Fibroblast of the aortic adventitia (primary cell): Measurements from ENCODE around the gene BAHCC1. TPM values are rescaled to one million over a fixed set of nuclear protein-coding genes. Genes with fewer than 3 reads are reported as not detected.

ENCODE experiments used
- DNase-seq: peaks from one replicate; pipeline ENCODE4 v3.0.0-alpha.2; 2010; ENCODE audit warnings: low read depth
- H3K4me3 ChIP-seq: 2 replicates; pipeline ENCODE4 v1.5.1; 2011; ENCODE audit warnings: low read depth, mild to moderate bottlenecking, control low read depth, low read length, moderate library complexity
- total RNA-seq: library from RNA; depleted of rRNA; stranded (reverse); fragments of >200 nt; gene quantifications from 2 replicates; pipeline ENCODE4 v1.2.3, GENCODE V29; 2012; ENCODE audit warnings: low replicate concordance
- TF ChIP-seq, protein P1 (sequence below): IDR thresholded peaks from 2 replicates; pipeline ENCODE4 v1.5.1; 2011; ENCODE audit warnings: mild to moderate bottlenecking, low read length, control low read depth, inconsistent platforms; ENCODE audit not compliant: insufficient read depth

The BAHCC1 gene
- total RNA-seq, 1 donor = 11.7 TPM

DNA sequence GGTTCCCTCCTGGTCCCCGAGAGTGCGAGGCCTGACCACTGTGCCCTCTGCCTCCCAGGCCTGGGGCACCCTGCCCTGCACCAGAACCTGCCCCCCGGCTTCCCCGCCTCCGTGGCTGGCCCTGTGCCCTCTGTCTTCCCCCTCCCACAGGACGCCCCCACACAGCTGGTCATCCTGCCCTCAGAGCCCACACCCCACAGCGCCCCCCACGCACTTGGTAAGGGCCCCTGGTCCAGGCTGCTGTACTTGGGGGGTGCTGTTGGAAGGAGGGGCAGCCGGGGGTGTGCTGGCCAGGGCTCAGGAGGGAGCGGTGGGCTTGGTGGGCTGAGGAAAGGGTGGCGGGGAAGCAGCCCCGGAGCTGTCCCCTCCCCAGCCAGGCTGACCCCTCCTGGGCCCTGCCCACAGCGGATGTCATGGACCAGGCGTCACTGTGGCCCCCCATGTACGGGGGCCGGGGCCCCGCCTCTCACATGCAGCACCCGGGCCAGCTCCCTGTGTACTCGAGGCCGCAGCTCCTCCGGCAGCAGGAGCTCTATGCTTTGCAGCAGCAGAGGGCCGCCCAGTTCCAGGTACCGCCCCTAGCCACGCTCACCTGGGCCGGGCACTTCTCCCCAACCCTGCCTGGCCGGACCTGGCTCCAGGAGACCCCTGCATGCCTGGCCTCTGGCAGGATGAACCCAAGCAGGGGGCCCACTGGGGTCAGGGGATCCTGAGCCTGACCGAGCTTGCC, 49.5 kb downstream of the BAHCC1 start:
- DNase-seq = no peak
- H3K4me3 ChIP-seq = no peak overlapping the region
- TF ChIP-seq, protein P1, sequence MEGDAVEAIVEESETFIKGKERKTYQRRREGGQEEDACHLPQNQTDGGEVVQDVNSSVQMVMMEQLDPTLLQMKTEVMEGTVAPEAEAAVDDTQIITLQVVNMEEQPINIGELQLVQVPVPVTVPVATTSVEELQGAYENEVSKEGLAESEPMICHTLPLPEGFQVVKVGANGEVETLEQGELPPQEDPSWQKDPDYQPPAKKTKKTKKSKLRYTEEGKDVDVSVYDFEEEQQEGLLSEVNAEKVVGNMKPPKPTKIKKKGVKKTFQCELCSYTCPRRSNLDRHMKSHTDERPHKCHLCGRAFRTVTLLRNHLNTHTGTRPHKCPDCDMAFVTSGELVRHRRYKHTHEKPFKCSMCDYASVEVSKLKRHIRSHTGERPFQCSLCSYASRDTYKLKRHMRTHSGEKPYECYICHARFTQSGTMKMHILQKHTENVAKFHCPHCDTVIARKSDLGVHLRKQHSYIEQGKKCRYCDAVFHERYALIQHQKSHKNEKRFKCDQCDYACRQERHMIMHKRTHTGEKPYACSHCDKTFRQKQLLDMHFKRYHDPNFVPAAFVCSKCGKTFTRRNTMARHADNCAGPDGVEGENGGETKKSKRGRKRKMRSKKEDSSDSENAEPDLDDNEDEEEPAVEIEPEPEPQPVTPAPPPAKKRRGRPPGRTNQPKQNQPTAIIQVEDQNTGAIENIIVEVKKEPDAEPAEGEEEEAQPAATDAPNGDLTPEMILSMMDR = no peak

DNA sequence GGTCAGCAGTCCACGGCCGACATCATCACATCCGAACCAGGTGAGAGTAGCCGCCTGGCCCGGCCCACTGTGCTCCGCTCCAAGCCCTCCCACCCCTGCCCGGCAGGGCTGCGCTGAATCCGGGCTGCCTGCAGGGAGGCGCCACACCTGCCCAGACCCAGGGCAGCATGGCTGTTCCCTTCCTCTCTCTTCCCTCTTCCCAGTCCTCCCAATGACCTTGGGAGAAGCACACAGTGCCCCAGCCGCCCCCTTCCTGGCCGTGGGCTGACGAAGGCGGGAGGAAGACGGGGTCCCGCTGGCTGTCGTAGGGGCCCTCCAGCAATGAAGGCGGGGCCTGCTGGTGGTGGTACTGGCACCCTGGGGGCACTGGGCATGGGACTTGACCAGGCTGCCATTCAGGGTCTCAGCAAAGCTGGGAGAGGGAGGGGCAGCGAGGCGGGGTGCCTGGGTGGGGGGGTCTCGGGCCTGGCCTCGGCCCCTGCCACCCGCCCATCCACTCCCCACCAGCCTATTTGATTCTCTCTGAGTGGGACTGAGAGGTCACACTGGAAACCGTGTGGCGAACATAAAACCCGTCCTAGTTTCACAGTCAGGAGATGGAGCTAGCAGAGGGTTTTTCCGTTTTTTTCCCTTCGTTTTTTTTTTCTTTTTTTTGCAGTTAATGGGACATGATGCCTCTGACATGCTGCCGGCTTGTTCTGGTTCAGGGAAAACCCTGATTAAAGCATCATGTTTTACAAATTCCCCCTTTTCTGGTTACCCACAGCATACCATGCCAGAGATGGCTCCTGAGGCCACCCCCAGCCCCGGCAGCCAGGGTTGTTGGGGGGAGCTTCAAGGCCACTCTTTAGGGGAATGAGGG, 50.6 kb downstream of the BAHCC1 start:
- TF ChIP-seq, protein P1 = no peak
- no peak for DNase-seq
- H3K4me3 ChIP-seq = no peak overlapping the region

DNA sequence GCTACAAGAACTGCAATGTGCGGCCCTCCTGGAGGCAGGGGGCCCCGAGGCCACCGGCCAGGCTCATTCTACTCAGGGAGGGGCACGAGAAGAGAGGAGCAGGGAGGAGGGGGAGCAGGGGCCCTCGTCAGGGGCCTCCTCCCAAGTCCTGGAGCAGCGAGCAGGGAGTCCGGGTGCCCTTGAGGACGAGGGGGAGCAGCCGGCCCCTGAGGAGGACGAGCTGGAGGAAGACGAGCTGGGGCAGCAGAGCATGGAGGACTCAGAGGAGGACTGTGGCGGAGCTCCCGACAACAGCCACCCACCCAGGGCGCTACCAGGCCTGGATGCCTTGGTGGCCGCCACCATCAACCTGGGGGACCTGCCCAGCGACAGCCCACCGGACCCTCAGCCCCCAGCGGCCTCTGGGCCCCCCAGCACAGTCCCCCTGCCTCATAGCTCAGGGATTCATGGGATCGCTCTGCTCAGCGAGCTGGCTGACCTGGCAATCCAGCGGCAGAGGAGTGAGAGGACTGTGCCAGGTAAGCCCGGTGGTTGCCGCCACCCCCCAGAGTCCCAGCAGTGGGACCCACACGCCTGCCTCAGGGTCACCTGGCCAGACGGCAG, 52.2 kb downstream of the BAHCC1 start:
- DNase-seq = no peak
- no peak overlapping the region for H3K4me3 ChIP-seq
- TF ChIP-seq, protein P1 = no peak

DNA sequence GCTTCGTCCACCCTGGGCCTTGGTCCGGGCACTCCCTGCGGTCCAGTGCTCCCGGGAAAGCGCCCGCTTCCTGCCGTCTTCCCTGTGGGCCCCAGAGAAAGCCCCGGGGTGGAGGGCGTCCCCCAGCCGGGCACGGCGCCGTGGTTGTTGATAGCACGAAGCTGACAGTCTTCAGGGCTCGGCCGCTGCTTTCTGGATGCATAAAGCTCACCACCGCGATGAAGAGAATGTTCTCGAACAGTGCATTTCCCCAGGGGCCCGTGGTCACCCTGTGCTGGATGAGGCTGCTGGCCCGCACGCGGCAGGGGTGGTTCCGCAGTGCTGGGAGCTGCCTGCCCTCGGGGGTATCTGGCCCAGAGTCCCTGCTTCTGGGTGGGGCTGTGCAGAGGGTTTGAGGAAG, 53.2 kb downstream of the BAHCC1 start:
- DNase-seq = no peak
- TF ChIP-seq, protein P1 = no peak
- H3K4me3 ChIP-seq = no peak overlapping the region

DNA sequence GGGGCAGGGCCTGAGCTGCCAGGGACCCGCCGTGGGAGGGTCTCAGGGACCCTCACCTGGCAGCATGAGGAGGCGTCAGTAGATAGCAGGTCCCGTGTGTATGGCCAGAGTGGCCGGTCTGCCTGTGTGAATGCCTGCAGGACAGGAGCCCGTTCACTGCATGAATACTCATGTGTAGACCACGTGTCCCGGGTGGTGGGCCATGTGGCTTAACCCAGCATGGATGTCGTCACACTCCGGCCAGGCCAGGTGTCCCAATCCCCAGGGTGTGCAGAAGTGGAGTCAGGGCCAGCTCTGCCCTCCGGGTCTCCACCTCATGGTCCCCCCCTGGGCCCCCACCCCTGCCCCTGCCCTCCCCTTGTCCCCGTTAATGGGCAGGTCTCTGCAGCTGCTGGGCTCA, 53.7 kb downstream of the BAHCC1 start:
- TF ChIP-seq, protein P1 = no peak
- no peak for DNase-seq
- H3K4me3 ChIP-seq = no peak overlapping the region

DNA sequence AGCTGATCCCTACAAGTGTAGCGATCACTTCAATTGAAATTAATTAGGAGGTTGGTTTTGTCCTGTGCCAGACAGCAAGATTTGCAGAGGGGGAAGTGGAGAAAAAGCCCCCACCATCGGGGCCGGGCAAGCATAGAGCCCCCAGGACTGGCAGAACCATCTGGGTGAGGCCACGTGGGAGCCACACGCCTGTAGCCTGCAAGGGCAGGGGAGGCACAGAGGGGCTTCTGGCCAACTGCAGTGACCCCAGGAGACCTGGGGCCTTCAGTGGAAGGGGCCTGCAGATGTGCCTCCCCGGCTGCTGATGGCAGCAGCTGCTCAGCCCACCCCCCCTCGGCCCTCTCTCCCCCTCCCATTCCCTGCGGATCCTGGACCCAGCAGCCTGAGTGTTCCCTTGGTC, 54.1 kb downstream of the BAHCC1 start:
- TF ChIP-seq, protein P1 = no peak
- no peak overlapping the region for H3K4me3 ChIP-seq
- DNase-seq = no peak
